Keratinocyte (primary cell): ENCODE measurements around the gene CYP46A1.

Experiments used
- CTCF ChIP-seq, 3 experiments: IDR thresholded peaks in 1 of 3; conservative IDR thresholded peaks in 1 of 3; optimal IDR thresholded peaks in 1 of 3; 2 replicates in 2 of 3; 3 replicates in 1 of 3; pipeline versions ENCODE3 to v1.5.1; 2011; ENCODE audit warnings: low read length in 3 of 3, mild to moderate bottlenecking in 3 of 3, moderate library complexity in 2 of 3, control low read depth in 1 of 3, inconsistent platforms in 1 of 3; ENCODE audit not compliant: insufficient read depth in 2 of 3; ENCODE audit errors: extremely low read depth in 1 of 3
- EZH2 ChIP-seq: IDR thresholded peaks from one replicate; pipeline ENCODE4 v1.6.1; 2012; ENCODE audit warnings: inconsistent platforms, mild to moderate bottlenecking, low read length, moderate library complexity

DNA sequence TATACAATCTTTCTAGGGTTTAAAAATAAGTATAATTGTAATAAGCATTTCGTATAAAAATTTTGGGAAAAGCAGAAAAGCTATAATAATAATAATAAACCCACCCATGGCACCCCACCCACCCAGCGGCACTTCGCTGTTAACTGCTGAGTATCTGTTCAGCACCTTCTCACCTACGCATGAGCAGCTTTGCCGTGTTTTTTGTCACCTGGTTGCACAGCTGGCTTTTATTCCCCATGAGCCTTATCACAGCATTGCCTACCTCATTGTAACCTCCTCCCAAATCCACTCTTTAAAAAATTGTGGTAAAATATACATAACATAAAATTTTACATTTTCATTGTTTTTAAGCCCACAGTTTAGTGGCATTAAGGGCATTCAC, 34.7 kb downstream of the CYP46A1 start:
- no peak for TF ChIP-seq CTCF (optimal IDR thresholded peaks at IDR 0.05 in 1 of 3, IDR thresholded peaks at IDR 0.05 in 1 of 3, conservative IDR thresholded peaks at IDR 0.05 in 1 of 3; ENCODE audit: extremely low read depth in 1 of 3, insufficient read depth in 2 of 3, low read length in 3 of 3)
- TF ChIP-seq EZH2: no peak
